ENCODE data around the gene TUBB.
A peak's percentile ranks its signal among the peaks of the same experiment; 100 is the strongest.
"Not testable (repeated sequence)": the region's sequence is repeated elsewhere in the genome, so short reads cannot be mapped to it uniquely, and the experiment has no call there.

The TUBB gene

GRCh38 chr6:30719356-30719755 is 796 bp upstream of the TUBB start:
- DNase-seq, result no peak

GRCh38 chr6:30720738-30721197 is 616 bp downstream of the TUBB start:
- peak; percentile 90 for DNase-seq

GRCh38 chr6:30721198-30722024 is 1.3 kb downstream of the TUBB start:
- DNase-seq, result peak; percentile 97

- not testable (repeated sequence) for DNase-seq
Measured at GRCh38 chr6:30722025-30722279, 1.8 kb downstream of the TUBB start.

GRCh38 chr6:30722280-30723112 is 2.3 kb downstream of the TUBB start:
- DNase-seq, result peak; percentile 95

- DNase-seq, result not testable (repeated sequence)
Measured at GRCh38 chr6:30723159-30723842, 3.1 kb downstream of the TUBB start.

GRCh38 chr6:30723843-30724741 is 3.9 kb downstream of the TUBB start:
- not testable (repeated sequence) for DNase-seq

- peak; percentile 33 for DNase-seq
Measured at GRCh38 chr6:30724906-30725667, 4.9 kb downstream of the TUBB start.

- peak; percentile 50 for DNase-seq
Measured at GRCh38 chr6:30725713-30726505, 5.8 kb downstream of the TUBB start.

GRCh38 chr6:30726506-30727413 is 6.6 kb downstream of the TUBB start:
- DNase-seq, result peak; percentile 14

- peak; percentile 16 for DNase-seq
Measured at GRCh38 chr6:30727920-30728553, 7.9 kb downstream of the TUBB start.

GRCh38 chr6:30730601-30731435 is 10.7 kb downstream of the TUBB start:
- DNase-seq, result peak; percentile 83

GRCh38 chr6:30732237-30732943 is 12.2 kb downstream of the TUBB start:
- no peak for DNase-seq

- no peak for DNase-seq
Measured at GRCh38 chr6:30735668-30736314, 15.6 kb downstream of the TUBB start.

- DNase-seq, result no peak
Measured at GRCh38 chr6:30738532-30738931, 18.4 kb downstream of the TUBB start.

- DNase-seq, result no peak
Measured at GRCh38 chr6:30740540-30740870, 20.4 kb downstream of the TUBB start.

All from eye (tissue), 1 donor.